PFSK-1 (cell line): ENCODE measurements around the gene HAVCR2.

Source experiments
- REST ChIP-seq, 2 experiments: IDR thresholded peaks; 2 replicates each; pipeline versions ENCODE4 v1.6.1 to v1.8.0; 2011 to 2012; ENCODE audit warnings: low read depth in 2 of 2, low read length in 2 of 2, control low read depth in 1 of 2, inconsistent platforms in 1 of 2, mild to moderate bottlenecking in 1 of 2, moderate library complexity in 1 of 2; ENCODE audit not compliant: insufficient read depth in 1 of 2
- SIN3A ChIP-seq: IDR thresholded peaks from 2 replicates; pipeline ENCODE4 v1.6.1; 2012; ENCODE audit warnings: mild to moderate bottlenecking, low read length, moderate library complexity, borderline replicate concordance; ENCODE audit not compliant: insufficient read depth

GRCh38 chr5:157157293-157157891 is 48.5 kb upstream of the HAVCR2 start:
- TF ChIP-seq REST (IDR thresholded peaks at IDR 0.05; ENCODE audit: insufficient read depth in 1 of 2, low read depth in 2 of 2, low read length in 2 of 2): no peak
- no peak for TF ChIP-seq SIN3A
